HG03354 (cell line): ENCODE data around the gene MRM1.
"Not testable (repeated sequence)": the region's sequence is repeated elsewhere in the genome, so short reads cannot be mapped to it uniquely, and the experiment has no call there.

Experiments
- ATAC-seq: cut with Tn5 transposase; IDR thresholded peaks from one replicate; pipeline ENCODE4 v1.9.1; 2021; ENCODE audit warnings: mild to moderate bottlenecking; ENCODE audit not compliant: unreplicated experiment, poor library complexity, severe bottlenecking

Gene MRM1

DNA sequence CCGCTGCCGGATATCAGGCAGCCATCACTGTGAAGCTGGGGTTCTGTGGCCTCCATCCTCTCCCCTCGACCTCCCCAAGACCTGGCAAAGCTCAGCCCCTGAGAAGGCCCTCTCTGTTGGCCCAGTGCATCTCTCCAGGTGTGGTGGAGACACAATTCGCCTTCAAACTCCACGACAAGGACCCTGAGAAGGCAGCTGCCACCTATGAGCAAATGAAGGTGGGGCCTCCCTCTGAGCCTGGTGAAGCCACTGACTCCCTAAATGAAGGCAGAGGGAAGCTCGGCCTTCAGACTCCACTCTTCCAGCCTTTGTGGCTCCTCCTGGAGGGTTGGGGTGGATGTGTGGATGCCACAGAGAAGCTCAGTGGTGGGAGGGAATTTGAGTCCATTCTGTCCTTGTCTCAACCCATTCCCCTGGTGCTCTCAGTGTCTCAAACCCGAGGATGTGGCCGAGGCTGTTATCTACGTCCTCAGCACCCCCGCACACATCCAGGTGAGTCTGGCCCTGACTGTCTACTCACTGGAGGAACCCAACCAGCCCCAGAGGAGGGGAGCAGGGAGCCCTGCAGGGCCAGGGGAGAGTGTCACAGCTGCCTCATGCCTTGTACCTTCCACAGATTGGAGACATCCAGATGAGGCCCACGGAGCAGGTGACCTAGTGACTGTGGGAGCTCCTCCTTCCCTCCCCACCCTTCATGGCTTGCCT is 1.7 kb upstream of the MRM1 start:
- ATAC-seq, result no peak

- ATAC-seq, result no peak
Measured at GRCh38 chr17:36600465-36600864, 918 bp upstream of the MRM1 start.

DNA sequence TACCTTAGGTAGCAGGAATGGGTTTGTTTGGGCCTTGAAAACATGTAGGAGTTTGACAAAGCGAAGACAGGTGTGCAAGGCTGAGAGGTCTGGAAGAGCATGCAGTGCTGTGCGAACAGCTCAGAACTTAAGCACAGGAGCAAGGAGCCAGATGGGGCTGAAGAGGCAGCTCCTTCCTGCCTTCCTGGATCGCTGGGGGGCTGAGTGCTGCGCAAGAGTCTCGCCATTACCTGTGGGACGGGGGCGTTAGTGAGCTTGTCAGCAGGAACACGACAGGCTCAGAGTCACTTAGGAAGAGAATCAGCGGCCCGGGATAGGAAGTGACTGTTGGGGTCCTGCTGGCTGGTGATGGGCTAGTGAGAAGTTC is 464 bp upstream of the MRM1 start:
- ATAC-seq, result no peak

GRCh38 chr17:36602030-36602748 is 806 bp downstream of the MRM1 start:
- no peak for ATAC-seq

DNA sequence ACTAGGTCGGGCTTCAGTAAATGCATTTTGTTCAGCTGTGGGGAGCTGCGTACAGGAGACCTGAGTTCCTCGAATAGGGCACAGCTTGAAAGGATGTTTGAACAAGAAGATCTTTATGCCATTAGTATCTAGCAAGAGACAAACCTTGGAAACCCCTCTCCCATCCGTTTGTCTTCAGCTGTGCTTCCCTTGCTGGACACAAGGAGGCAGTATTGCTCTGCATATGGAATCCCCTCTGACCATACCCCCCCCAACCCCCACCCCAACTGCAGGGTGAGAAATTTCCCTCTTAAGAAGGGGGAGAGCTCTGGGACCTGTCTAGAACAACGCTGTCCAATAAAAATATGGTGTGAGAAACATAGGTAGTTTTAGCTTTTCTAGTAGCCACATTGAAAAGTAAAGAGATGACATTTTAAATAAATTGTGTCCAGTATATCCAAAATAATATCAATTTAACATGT is 1.6 kb downstream of the MRM1 start:
- ATAC-seq, result no peak

- not testable (repeated sequence) for ATAC-seq
Measured at GRCh38 chr17:36605028-36605427, 3.6 kb downstream of the MRM1 start.

- ATAC-seq, result no peak
Measured at GRCh38 chr17:36608280-36608679, 6.9 kb downstream of the MRM1 start.

DNA sequence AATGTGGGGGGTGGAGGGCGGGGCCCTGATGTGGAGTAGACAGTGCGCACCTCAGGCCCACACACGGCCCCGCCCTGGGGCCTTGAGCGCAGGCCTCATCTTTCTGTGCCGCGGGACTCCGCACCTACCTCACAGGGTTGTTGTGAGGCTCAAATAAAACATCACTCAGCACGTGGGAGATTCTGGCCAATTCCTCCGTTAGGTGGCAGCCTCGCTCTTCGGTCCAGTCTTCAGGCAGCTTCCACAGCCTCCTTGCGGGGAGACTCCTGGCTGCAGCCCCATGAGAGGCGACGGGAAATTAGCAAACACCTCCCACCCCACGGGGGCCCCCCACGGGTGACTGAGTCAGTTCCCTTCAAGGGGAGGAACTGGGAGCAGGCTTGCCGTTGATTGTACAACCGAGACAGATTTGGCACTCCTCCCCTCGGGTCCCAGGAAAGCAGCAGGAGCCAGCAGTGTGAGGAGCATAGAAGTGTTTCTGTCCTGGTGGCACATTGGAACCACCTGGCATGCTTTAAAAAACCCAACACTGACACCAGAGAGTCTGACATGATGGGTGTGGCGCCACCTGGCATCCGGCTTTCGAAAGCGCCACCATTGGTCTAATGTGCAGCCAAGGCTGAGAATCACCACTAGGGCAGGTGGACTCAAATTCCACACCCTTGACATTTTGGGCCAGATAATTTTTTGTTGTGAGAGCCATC is 7.6 kb downstream of the MRM1 start:
- no peak for ATAC-seq

GRCh38 chr17:36609498-36609862 is 8.1 kb downstream of the MRM1 start:
- ATAC-seq, result no peak

GRCh38 chr17:36610474-36610873 is 9.1 kb downstream of the MRM1 start:
- no peak for ATAC-seq

GRCh38 chr17:36611345-36612072 is 10.1 kb downstream of the MRM1 start:
- ATAC-seq, result no peak

GRCh38 chr17:36612323-36612722 is 10.9 kb downstream of the MRM1 start:
- ATAC-seq, result no peak

- no peak for ATAC-seq
Measured at GRCh38 chr17:36613155-36613554, 11.8 kb downstream of the MRM1 start.

GRCh38 chr17:36614081-36614480 is 12.7 kb downstream of the MRM1 start:
- ATAC-seq, result no peak

DNA sequence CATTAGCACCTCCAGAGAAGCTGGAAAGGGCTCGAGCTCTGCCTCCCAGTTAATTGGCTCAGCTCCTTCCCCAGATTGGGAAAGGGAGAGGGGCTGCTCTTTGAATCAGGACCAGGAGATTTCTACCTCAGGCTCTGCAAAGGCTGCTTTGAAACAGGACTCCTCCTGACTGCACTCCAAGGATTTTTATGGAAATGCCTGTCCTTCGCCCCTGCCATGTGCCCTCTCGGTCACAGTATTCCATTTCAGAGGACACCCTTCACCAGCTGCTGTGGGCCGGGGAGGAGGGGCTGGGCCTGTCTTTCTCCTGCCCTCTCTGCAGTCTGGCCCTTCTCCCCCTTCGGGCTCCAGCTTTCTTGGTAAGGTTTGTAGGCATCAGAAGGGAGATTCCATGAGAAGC is 13.6 kb downstream of the MRM1 start:
- ATAC-seq, result no peak

GRCh38 chr17:36616061-36617029 is 15.0 kb downstream of the MRM1 start:
- no peak for ATAC-seq

GRCh38 chr17:36617773-36618172 is 16.4 kb downstream of the MRM1 start:
- no peak for ATAC-seq

DNA sequence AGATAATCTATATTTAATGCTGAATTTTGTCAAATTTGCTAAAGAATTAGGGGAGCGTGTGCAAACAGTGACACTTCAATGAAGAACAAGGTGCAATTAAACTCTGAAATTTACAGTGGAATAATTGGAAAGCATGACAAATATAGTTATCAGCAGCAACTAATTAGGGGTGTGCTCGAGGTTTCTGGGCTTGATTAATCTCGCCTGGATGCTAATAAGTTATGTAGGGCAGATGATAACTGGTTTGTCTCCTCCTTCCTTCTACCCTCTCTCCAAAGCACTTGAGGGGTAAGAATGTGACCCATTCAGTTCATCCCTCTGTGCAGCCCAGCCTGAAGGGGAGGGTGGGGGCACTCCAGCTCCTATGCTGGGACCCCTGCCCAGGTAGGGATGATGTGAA is 21.9 kb downstream of the MRM1 start:
- ATAC-seq, result no peak

- no peak for ATAC-seq
Measured at GRCh38 chr17:36625188-36625587, 23.8 kb downstream of the MRM1 start.
